ENCODE results near the gene VASP. TPM values are rescaled to one million over a fixed set of nuclear protein-coding genes. Genes with fewer than 3 reads are reported as not detected.

VASP gene
- 201 to 246 TPM (median 235 TPM) in 5 replicates for total RNA-seq (2022; extraction: Qiagen RNA extraction)

GRCh38 chr19:45506989-45507871 lies at the start of gene VASP:
Gene VASP (plus strand): TSS chr19:45507479. CDS start chr19:45507772, 293 bp downstream.

DNA sequence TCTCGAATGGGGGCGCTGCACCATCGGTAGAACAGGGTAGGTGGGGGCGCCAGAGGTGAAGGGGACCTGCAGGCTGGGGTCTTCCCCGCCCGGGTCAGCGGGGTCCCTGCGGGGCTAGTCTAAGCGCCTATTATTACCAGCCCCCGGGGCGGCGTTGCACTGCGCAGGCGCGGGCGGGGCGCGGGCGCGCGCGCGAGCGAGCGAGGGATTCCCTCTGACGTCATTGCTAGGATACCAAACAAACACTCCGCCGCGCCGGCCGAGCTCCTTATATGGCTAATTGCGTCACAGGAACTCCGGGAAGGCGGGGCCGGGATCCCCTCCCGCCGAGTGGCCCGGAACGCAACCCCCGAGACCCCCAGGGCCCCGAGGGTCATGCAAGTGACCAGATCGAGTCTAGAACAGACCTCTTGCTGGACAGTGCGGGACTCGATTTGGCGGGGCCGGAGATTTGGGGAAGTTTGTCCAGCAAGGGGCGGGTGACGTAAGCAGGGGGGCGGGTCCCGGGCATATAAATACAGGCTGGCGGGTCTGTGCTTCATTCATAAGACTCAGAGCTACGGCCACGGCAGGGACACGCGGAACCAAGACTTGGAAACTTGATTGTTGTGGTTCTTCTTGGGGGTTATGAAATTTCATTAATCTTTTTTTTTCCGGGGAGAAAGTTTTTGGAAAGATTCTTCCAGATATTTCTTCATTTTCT lies 39.7 kb upstream of the VASP start, which contains the start of gene FOSB:
Gene FOSB, plus strand, starts transcription at position 541 of the 703 bp plus-strand sequence. CDS start 591 bp downstream, outside the sequence.

DNA sequence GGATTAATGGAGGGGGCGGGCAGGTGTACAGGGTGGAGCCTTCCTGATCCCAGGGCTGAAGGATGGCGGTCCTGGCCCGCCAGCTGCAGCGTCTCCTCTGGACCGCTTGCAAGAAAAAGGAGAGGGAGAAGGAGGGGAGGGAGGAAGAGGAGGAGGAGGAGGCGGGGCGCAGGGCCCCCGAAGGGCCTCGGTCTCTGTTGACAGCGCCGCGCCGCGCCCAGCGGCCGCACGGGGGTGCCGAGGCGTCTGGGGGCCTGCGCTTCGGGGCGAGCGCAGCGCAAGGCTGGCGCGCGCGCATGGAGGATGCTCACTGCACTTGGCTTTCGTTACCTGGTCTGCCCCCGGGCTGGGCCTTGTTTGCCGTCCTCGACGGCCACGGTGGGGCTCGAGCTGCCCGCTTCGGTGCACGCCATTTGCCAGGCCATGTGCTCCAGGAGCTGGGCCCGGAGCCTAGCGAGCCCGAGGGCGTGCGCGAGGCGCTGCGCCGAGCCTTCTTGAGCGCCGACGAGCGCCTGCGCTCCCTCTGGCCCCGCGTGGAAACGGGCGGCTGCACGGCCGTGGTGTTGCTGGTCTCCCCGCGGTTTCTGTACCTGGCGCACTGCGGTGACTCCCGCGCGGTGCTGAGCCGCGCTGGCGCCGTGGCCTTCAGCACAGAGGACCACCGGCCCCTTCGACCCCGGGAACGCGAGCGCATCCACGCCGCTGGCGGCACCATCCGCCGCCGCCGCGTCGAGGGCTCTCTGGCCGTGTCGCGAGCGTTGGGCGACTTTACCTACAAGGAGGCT lies 8.7 kb upstream of the VASP start, which contains the start of gene PPM1N:
Gene PPM1N, plus strand, starts transcription at position 33 of the 785 bp plus-strand sequence. Its CDS starts 30 bp downstream, at position 63.

Other genes starting within 250 kb of the VASP start
- 0.05 TPM in 1 of 5 replicates, not detected in the others for gene CKM, start 184.6 kb upstream of the VASP start, total RNA-seq (2022; extraction: Qiagen RNA extraction)
- 0.69 to 1.4 TPM (median 0.89 TPM) in 5 replicates for gene KLC3, start 166.7 kb upstream of the VASP start, total RNA-seq (2022; extraction: Qiagen RNA extraction)
- gene ERCC2, start 136.9 kb upstream of the VASP start, total RNA-seq (2022; extraction: Qiagen RNA extraction), result 11.1 to 13.3 TPM (median 12.3 TPM) in 5 replicates
- 33.6 to 48.1 TPM (median 40.0 TPM) in 5 replicates for gene PPP1R13L, start 102.4 kb upstream of the VASP start, total RNA-seq (2022; extraction: Qiagen RNA extraction)
- 45.2 to 51.3 TPM (median 49.5 TPM) in 5 replicates for gene POLR1G, start 100.8 kb upstream of the VASP start, total RNA-seq (2022; extraction: Qiagen RNA extraction)
- 140 to 173 TPM (median 163 TPM) in 5 replicates for gene ERCC1, start 83.6 kb upstream of the VASP start, total RNA-seq (2022; extraction: Qiagen RNA extraction)
- gene FOSB, start 39.5 kb upstream of the VASP start, total RNA-seq (2022; extraction: Qiagen RNA extraction), result 10.5 to 18.6 TPM (median 11.7 TPM) in 5 replicates
- gene RTN2, start 10.4 kb upstream of the VASP start, total RNA-seq (2022; extraction: Qiagen RNA extraction), result 10.0 to 15.5 TPM (median 12.0 TPM) in 5 replicates
- gene PPM1N, start 9.0 kb upstream of the VASP start, total RNA-seq (2022; extraction: Qiagen RNA extraction), result 6.8 to 9.0 TPM (median 7.4 TPM) in 5 replicates
- gene OPA3, start 77.3 kb downstream of the VASP start, total RNA-seq (2022; extraction: Qiagen RNA extraction), result 14.6 to 19.6 TPM (median 18.2 TPM) in 5 replicates
- 0.29 to 0.56 TPM (median 0.38 TPM) in 5 replicates for gene GPR4, start 94.7 kb downstream of the VASP start, total RNA-seq (2022; extraction: Qiagen RNA extraction)
- gene EML2, start 131.9 kb downstream of the VASP start, total RNA-seq (2022; extraction: Qiagen RNA extraction), result 21.5 to 28.3 TPM (median 26.4 TPM) in 5 replicates
- 2.5 to 3.5 TPM (median 2.8 TPM) in 5 replicates for gene GIPR, start 160.7 kb downstream of the VASP start, total RNA-seq (2022; extraction: Qiagen RNA extraction)
- 759 to 831 TPM (median 772 TPM) in 5 replicates for gene SNRPD2, start 184.5 kb downstream of the VASP start, total RNA-seq (2022; extraction: Qiagen RNA extraction)
- gene QPCTL, start 185.2 kb downstream of the VASP start, total RNA-seq (2022; extraction: Qiagen RNA extraction), result 7.8 to 9.9 TPM (median 9.5 TPM) in 5 replicates
- 7.0 to 10.2 TPM (median 9.2 TPM) in 5 replicates for gene FBXO46, start 223.4 kb downstream of the VASP start, total RNA-seq (2022; extraction: Qiagen RNA extraction)
- gene MEIOSIN, start 226.0 kb downstream of the VASP start, total RNA-seq (2022; extraction: Qiagen RNA extraction), result 0.03 to 0.12 TPM (median 0.05 TPM) in 5 replicates